Activated gamma-delta T cell treated with Interleukin-2 at 50 U/mL for 16 hours (primary cell): ENCODE data around the gene ZNF384.
"Not testable (repeated sequence)": the region's sequence is repeated elsewhere in the genome, so short reads cannot be mapped to it uniquely, and the experiment has no call there.

Source experiments
- DNase-seq: peaks from one replicate; pipeline ENCODE4 v3.0.0-alpha.2; 2020

Gene ZNF384

GRCh38 chr12:6688999-6689882, at the start of gene ZNF384:
Gene ZNF384, minus strand, starts transcription at chr12:6689375. Its CDS starts 9,855 bp downstream, at chr12:6679520.
- peak; percentile 95 for DNase-seq

GRCh38 chr12:6736754-6737153, 47.6 kb upstream of the ZNF384 start:
- DNase-seq = no peak

DNA sequence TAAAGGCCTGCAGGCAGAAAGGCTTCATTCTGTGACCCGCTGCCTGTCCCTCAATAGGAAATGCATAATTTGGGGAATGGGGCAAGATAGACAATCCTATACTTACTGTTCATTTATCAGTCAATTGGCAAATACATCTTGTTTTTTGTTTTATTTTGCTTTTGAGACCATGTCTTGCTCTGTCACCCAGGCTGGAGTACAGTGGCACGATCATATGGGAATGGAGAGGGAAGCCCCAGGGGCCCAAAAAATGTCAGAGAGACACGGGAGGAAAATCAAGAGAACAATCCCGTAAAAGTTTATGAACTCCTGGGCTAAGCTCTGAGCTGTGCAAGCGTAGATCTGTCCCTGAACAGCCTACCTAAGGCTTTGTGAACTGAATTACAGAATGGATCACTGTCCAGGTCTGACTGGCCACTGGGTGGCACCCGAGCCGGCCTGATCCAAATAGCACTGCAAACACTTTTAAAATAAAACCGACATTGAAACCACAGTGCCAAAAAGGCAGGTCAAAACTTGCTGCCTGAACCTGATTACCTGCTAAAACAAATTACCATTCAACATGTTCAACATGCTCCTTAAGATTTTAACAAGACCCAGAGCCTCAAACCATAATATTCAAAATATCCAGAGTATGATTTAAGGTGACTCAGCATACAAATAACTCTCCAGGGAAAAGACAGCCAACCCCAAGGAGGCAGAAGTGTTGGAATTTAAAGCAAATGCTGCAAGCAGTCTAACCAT, 46.4 kb upstream of the ZNF384 start:
- peak; percentile 32 for DNase-seq

DNA sequence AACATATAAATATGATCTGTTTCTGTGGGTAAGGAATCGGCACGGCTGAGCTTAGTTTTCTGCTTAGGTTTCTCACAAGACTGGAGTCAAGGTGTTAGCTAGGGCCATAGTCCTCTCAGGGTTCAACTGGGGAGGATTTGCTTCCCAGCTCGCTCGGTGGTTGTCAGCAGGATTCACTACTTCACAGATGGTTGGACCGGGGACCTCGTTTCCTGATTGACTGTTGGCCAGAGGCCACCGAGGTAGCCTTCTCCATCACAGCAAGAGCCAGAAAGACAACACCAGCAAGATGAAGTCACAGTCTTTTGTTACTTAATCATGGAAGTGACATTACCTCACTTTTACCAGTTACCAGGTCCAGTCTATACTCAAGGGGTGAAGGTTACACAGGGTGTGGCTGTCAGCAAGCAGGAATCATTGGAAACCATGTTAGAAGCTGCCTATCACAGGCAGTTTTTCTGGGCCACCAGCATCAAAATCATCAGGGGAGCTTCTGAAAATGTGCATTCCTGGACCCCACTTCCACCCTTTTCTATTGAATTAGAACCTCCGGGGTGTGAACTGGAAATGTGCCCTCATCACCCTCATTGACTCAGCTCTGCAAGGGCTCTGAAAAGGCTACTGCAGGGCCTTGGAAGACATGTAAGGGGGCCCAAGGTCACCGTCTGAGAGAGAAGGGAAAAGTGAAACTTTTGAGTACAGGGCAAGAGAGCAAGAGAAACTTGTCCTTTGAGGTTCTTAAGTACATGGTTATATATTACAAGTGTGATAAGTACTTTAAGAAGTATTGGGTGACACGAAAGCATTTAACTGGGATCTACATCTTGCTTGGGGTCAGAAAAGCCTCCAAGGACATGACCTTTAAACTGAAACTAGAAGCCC, 45.6 kb upstream of the ZNF384 start:
- no peak for DNase-seq

DNA sequence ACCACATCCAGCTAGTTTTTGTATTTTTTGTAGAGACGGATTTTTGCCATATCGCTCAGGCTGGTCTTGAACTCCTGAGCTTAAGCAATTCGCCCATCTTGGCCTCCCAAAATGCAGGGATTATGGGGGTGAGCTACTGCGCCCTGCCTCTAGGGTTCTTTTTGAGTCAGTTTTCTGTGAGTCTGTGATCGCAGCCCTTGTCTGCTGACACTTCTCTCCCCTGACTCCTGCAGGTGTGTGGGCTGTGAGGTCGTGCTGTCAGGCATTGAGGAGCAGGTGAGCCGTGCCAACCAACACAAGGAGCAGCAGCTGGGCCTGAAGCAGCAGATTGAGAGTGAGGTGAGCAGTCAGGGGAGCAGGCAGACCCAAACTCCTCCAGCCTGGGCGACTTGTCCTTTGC, 41.0 kb upstream of the ZNF384 start:
- no peak for DNase-seq

DNA sequence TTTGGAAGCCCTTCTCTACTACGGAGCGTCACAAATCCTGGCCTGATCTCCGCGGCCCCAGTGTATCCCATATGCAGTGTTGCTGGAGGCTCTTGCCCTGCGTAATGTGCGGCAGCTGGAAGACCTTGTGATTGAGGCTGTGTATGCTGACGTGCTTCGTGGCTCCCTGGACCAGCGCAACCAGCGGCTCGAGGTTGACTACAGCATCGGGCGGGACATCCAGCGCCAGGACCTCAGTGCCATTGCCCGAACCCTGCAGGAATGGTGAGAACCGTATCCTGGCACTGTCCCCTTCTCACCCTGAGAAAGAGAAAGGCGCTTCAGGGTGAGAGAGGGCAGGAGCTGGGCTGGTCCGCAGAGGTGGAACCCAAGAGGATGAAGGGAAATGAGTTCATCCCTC, 40.0 kb upstream of the ZNF384 start:
- no peak for DNase-seq

DNA sequence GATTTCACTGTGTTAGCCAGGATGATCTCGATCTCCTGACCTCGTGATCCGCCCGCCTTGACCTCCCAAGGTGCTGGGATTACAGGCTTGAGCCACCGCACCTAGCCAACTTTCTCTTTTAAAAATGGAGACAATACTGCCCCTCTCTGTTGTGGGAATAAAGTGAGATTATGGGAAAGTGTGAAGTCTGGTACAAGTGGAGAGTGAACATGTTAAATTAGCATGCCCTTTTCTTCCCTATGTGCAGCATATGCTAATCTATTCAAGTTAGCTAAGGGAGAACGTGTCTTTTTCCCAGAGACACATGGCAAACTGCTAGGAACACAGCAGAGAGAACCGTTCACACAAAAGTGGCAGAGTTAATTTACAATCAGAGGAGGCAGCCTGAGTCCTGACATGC, 36.2 kb upstream of the ZNF384 start:
- DNase-seq = no peak

- peak; percentile 4 for DNase-seq
Measured at GRCh38 chr12:6724409-6724797, 35.2 kb upstream of the ZNF384 start.

DNA sequence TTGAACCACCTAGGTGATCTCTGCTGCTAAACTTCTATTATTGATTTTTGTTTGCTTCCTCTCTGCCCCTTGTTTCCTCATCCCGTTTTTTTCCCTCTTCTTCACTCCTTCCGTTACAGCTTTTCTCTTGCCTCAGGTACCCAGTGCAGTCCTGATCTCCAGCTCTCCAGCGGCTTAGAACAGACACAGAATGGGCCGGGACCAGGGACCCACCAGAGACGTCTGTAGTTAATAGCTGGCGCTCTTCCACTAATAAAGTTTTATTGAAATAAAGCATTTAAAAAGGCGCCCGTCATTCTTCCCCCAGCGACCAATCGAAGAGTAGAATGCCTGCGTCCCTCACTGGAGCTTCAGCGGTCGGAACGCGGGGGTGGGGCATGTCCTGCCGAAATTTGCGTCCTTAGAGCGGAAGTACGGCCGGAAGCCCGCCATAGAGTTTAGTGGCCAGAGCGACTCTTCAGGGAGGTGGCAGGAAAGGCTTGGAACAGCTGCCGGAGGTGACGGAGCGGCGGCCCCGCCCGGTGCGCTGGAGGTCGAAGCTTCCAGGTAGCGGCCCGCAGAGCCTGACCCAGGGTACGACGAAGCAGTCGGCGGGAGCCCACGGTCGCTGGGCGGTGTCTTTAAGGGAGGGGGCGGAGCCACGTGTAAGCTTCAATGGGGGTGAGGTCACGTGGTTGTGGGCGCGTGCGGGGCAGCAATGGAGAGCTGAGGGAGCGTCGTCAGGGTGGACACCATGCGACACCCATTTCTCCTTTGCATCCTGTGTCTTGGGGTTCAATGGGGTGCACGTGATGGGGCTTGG, 34.6 kb upstream of the ZNF384 start, which contains the start of gene COPS7A:
Gene COPS7A, plus strand, starts transcription at position 440 of the 802 bp plus-strand sequence. CDS start 611 bp downstream, outside the sequence.
- peak; percentile 96 for DNase-seq

DNA sequence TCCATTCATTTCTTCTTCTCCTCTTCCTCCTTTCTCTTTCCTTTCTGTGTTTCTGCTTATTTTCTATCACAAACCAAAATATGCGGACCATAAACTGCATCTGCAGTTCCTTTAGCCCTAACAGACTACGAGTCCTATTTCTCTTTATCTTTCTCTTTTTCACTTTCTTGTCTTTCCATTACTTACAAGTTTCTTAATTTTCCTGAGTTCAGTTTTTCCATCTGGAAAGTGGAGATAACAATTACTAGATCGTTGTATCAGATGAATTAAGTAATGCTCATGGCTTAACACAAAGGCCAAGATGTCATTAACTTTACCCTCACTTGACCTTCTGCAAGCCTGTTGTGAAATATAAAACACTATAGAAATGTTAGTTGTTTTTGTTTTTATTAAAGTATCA, 33.7 kb upstream of the ZNF384 start:
- no peak for DNase-seq

GRCh38 chr12:6716874-6717437, 27.8 kb upstream of the ZNF384 start:
- DNase-seq = no peak

DNA sequence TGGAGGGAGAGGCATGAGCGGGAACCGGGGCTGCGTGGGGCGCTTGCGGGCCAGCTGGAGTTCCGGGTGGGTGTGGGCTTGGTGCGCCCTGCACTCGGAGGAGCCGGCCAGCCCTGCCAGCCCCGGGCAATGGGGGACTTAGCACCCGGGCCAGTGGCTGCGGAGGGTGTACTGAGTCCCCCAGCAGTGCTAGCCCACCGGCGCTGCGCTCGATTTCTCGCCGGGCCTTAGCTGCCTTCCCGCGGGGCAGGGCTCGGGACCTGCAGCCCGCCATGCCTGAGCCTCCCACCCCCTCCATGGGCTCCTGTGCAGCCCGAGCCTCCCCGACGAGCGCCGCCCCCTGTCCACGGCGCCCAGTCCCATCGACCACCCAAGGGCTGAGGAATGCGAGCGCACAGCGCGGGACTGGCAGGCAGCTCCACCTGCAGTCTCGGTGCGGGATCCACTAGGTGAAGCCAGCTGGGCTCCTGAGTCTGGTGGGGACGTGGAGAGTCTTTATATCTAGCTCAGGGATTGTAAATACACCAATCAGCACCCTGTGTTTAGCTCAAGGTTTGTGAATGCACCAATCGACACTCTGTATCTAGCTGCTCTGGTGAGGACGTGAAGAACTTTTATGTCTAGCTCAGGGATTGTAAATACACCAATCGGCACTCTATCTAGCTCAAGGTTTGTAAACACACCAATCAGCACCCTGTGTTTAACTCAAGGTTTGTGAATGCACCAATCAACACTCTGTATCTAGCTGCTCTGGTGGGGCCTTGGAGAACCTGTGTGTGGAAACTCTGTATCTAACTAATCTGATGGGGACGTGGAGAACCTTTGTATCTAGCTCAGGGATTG, 27.1 kb upstream of the ZNF384 start:
- DNase-seq = not testable (repeated sequence)

DNA sequence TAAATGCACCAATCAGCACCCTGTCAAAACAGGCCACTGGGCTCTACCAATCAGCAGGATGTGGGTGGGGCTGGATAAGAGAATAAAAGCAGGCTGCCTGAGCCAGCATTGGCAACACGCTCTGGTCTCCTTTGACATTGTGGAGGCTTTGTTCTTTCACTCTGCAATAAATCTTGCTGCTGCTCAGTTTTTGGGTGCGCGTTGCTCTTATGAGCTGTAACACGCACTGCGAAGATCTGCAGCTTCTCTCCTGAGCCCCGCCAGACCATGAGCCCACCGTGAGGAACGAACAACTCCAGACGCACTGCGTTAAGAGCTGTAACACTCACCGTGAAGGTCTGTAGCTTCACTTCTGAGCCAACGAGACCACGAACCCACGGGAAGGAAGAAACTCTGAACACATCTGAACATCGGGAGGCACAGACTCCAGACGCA, 19.8 kb upstream of the ZNF384 start:
- no peak for DNase-seq

- not testable (repeated sequence) for DNase-seq
Measured at GRCh38 chr12:6708351-6708750, 19.2 kb upstream of the ZNF384 start.

DNA sequence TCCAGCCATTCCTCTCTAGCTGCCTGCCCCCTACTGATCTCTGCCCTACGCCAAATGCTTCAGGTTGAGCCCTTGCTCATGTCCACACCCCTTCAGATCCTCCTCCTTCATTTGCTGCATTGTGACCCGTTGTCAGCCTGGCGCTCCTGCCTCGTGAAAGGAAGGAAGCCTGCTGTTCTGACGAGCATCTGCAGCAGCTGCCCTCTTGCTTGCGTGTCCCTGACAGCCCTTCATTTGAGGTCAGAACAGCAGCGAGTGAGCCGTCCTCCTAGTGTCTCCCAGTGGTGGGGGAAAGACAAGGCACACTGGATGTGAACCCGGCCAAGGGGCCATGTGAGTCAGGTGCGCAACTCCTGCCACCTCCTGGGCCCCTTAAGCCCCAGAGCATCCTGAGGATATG, 14.5 kb upstream of the ZNF384 start:
- no peak for DNase-seq

DNA sequence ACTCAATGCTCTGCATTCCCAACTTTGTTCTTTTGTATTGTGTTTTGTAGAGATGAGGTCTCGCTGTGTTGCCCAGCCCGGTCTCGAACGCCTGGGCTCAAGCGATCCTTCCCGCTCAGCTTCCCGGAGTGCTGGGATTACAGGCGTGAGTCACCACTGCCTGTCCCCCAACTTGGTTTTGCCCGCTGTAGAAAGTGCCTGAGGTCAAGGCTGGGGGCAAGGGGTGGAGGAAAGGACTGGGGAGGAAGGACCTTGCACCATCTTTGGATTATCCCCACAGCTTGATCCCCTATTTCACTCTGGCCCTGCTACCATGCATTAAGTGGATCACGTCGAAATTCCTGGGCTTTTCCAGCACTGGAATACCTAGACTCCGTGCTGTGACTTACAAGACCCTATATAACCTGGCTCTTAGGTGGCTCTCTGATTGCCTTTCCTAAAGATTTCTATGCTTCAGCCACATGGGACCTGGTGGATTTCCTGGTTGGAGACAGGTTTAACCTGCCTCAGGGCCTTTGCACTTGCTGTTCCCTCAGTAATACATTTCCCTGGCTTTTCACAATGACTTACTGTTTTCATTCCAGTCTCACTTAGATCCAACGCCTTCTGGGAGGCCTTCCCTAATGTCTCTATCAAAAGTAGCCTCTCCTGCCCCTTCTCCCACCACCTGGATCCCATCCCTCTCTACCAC, 12.0 kb upstream of the ZNF384 start:
- DNase-seq = no peak

GRCh38 chr12:6700646-6701051, 11.5 kb upstream of the ZNF384 start, which contains the start of gene PIANP:
Gene PIANP, minus strand, starts transcription at chr12:6700815. Its CDS starts 2,754 bp downstream, at chr12:6698061.
- peak; percentile 32 for DNase-seq

DNA sequence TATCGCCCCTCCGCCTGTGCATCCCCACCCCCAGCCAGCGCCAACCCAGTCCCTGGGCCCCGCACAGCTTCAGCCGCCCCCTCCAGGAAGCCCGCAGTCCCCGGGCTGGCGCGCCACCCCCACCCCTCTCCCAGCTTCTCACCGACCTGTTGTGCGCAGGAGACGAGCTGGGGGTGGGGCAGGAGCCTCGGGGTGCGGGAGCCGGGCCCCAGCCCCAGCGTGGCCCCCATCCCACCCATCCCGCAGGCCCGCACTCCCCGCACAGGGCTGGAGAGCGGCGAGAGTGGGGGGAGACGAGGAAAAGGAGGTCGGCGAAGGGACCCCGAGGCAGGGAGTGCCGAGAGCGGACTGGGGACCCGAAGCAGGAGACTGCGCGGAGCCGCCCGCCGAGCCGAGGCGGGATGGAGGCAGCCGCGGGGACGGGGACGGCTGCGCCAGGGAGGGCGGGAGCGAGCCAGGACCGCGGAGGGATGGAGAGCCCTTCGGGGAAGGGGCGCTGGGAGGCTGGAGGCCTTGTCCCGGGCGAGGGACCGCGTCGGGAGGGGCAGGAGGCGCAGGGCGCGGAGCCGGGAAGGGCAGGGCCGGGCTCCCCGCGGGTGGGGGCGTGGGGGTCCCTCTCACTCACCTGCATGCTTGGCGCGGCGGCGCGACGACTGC, 10.9 kb upstream of the ZNF384 start:
- no peak for DNase-seq

DNA sequence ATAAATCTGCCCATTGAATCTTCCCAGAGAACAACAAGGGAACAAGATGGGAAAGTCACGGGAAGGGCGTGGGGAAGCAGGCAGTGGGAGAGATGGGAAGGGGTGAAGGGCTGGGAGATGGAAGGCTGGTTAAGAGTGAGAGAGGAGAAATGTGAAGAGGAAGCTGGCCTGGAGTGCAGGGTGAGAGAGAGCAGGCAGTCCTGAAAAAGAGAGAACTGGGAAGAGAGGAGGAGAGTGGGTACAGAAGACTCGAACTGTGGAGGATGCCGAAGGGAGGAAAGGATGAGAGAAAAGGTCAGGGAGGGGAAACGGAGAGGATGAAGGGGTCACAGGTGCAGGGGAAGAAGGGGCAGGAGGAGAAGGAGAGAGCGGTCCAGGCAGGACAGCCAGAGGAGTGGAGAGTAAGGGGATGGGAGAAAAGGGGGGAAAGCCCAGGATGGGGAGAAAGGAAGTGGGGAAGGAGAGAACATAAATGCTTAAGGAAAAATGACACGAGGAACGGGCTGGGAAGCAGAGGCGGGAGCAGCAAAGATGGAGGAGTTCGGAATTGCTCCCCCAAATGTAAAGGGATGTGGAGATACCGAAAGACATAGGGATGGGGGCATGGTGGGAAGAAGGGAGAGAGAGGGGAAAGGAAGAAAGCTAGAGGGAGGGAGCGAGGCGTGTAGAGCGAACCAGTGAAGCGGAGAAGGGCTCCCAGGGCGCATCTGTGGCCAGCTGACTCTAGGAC, 10.2 kb upstream of the ZNF384 start:
- DNase-seq = no peak
